OCI-LY1 (cell line): ENCODE data around the gene ASB11.

Source experiments
- H2AFZ ChIP-seq: fragments of 200-600 bp; sonication (generic), shearing (Covaris generic); 2 replicates; pipeline ENCODE4 v1.6.0; 2014; ENCODE audit warnings: antibody characterized with exemption, mild to moderate bottlenecking, low read length
- H3F3A ChIP-seq: fragments of 200-600 bp; sonication (generic), shearing (Covaris generic); 2 replicates; pipeline ENCODE4 v1.6.0; 2014; ENCODE audit warnings: mild to moderate bottlenecking, antibody characterized with exemption, low read length, moderate library complexity; ENCODE audit not compliant: insufficient read depth
- H3K27ac ChIP-seq: fragments of 200-600 bp; sonication (generic); 2 replicates; pipeline ENCODE4 v1.5.1; 2014; ENCODE audit warnings: low read length, mixed run types, mild to moderate bottlenecking, low read depth; ENCODE audit not compliant: poor library complexity, severe bottlenecking
- H3K27me3 ChIP-seq: fragments of 200-600 bp; sonication (generic); 2 replicates; pipeline ENCODE4 v1.6.0; 2014; ENCODE audit warnings: antibody characterized with exemption, mild to moderate bottlenecking, low read length, moderate library complexity; ENCODE audit not compliant: insufficient read depth
- H3K36me3 ChIP-seq: fragments of 200-600 bp; sonication (generic); 2 replicates; pipeline ENCODE4 v1.6.1; 2014; ENCODE audit warnings: mild to moderate bottlenecking, antibody characterized with exemption, low read length, moderate library complexity, mixed read lengths; ENCODE audit not compliant: insufficient read depth
- H3K4me1 ChIP-seq: fragments of 200-600 bp; sonication (generic); 2 replicates; pipeline ENCODE4 v1.5.1; 2014; ENCODE audit warnings: mild to moderate bottlenecking, low read length, moderate library complexity; ENCODE audit not compliant: insufficient read depth, severe bottlenecking
- H3K4me2 ChIP-seq: fragments of 200-600 bp; sonication (generic), shearing (Covaris generic); 2 replicates; pipeline ENCODE4 v1.6.1; 2014; ENCODE audit warnings: low read length
- H3K4me3 ChIP-seq: fragments of 200-600 bp; sonication (generic); 2 replicates; pipeline ENCODE4 v1.5.1; 2014; ENCODE audit warnings: low read length, low read depth, mild to moderate bottlenecking, mixed read lengths; ENCODE audit not compliant: poor library complexity, severe bottlenecking
- H3K79me2 ChIP-seq: fragments of 200-600 bp; shearing (Covaris generic); 2 replicates; pipeline ENCODE4 v1.6.1; 2016; ENCODE audit warnings: mixed run types, low read length, mixed read lengths; ENCODE audit not compliant: insufficient read depth
- H3K9ac ChIP-seq: fragments of 200-600 bp; sonication (generic), shearing (Covaris generic); 2 replicates; pipeline ENCODE4 v1.6.1; 2014; ENCODE audit warnings: mild to moderate bottlenecking, low read length, mixed read lengths
- H3K9me2 ChIP-seq: fragments of 200-600 bp; sonication (generic), shearing (Covaris generic); 2 replicates; pipeline ENCODE4 v1.6.1; 2014; ENCODE audit warnings: low read depth, mild to moderate bottlenecking, low read length, mixed read lengths
- H3K9me3 ChIP-seq: fragments of 200-600 bp; shearing (Covaris generic); 2 replicates; pipeline ENCODE4 v1.6.1; 2014; ENCODE audit warnings: low read length, mixed read lengths
- H4K20me1 ChIP-seq: fragments of 200-600 bp; sonication (generic), shearing (Covaris generic); 2 replicates; pipeline ENCODE4 v1.6.0; 2016; ENCODE audit warnings: mild to moderate bottlenecking, low read length; ENCODE audit not compliant: insufficient read depth
- CTCF ChIP-seq: fragments of 200-600 bp; sonication (generic), shearing (Covaris generic); IDR thresholded peaks from 2 replicates; pipeline ENCODE4 v1.5.1; 2017; ENCODE audit warnings: mild to moderate bottlenecking, antibody characterized with exemption, low read length, moderate library complexity, mixed read lengths
- EZH2 ChIP-seq: fragments of 200-600 bp; sonication (generic), shearing (Covaris generic); IDR thresholded peaks from 2 replicates; pipeline ENCODE4 v1.8.0; 2017; ENCODE audit warnings: borderline replicate concordance, mixed run types, mild to moderate bottlenecking, antibody characterized with exemption, low read length, moderate library complexity, mixed read lengths

Gene ASB11

GRCh38 chrX:15240414-15240813 lies 75.0 kb downstream of the ASB11 start:
- Histone ChIP-seq H3K4me1 (no peaks in the 10 kb centered on the region), H3K9me2 (no peaks in the 10 kb centered on the region), H2AFZ (no peak overlapping the region), H3K9ac (no peak overlapping the region), H3K4me2 (no peak overlapping the region), H3K27ac (no peak overlapping the region), H3K79me2 (no peaks in the 10 kb centered on the region), H3K9me3 (no peaks in the 10 kb centered on the region), H3K36me3 (no peaks in the 10 kb centered on the region), H4K20me1 (no peaks in the 10 kb centered on the region), H3F3A (no peaks in the 10 kb centered on the region), H3K27me3 (no peaks in the 10 kb centered on the region), H3K4me3 (no peak overlapping the region)
- TF ChIP-seq CTCF (no peak), EZH2 (no peak)

GRCh38 chrX:15236146-15236545 lies 79.3 kb downstream of the ASB11 start:
- H3K79me2 ChIP-seq: no peaks in the 10 kb centered on the region
- H3K27ac ChIP-seq: no peak overlapping the region
- H3K9ac ChIP-seq: no peak overlapping the region
- no peak overlapping the region for H2AFZ ChIP-seq
- no peaks in the 10 kb centered on the region for H3K4me1 ChIP-seq
- H3K9me2 ChIP-seq: no peaks in the 10 kb centered on the region
- no peaks in the 10 kb centered on the region for H4K20me1 ChIP-seq
- no peaks in the 10 kb centered on the region for H3K36me3 ChIP-seq
- no peak for TF ChIP-seq CTCF
- no peak for TF ChIP-seq EZH2
- no peaks in the 10 kb centered on the region for H3K27me3 ChIP-seq
- no peaks in the 10 kb centered on the region for H3K9me3 ChIP-seq
- no peaks in the 10 kb centered on the region for H3F3A ChIP-seq
- no peak overlapping the region for H3K4me3 ChIP-seq
- H3K4me2 ChIP-seq: no peak overlapping the region

- H2AFZ ChIP-seq: no peak overlapping the region
- no peaks in the 10 kb centered on the region for H3K9me2 ChIP-seq
- H4K20me1 ChIP-seq: no peaks in the 10 kb centered on the region
- TF ChIP-seq CTCF: no peak
- TF ChIP-seq EZH2: no peak
- no peaks in the 10 kb centered on the region for H3K27me3 ChIP-seq
- H3K9ac ChIP-seq: no peak overlapping the region
- no peaks in the 10 kb centered on the region for H3K4me1 ChIP-seq
- H3K4me3 ChIP-seq: no peak overlapping the region
- H3K27ac ChIP-seq: no peak overlapping the region
- no peaks in the 10 kb centered on the region for H3K79me2 ChIP-seq
- no peak overlapping the region for H3K4me2 ChIP-seq
- no peaks in the 10 kb centered on the region for H3F3A ChIP-seq
- no peaks in the 10 kb centered on the region for H3K9me3 ChIP-seq
- no peaks in the 10 kb centered on the region for H3K36me3 ChIP-seq
These were observed 80.4 kb downstream of the ASB11 start for GRCh38 chrX:15235001-15235400.
